ENCODE measurements around the gene MRPS9.

The MRPS9 gene

DNA sequence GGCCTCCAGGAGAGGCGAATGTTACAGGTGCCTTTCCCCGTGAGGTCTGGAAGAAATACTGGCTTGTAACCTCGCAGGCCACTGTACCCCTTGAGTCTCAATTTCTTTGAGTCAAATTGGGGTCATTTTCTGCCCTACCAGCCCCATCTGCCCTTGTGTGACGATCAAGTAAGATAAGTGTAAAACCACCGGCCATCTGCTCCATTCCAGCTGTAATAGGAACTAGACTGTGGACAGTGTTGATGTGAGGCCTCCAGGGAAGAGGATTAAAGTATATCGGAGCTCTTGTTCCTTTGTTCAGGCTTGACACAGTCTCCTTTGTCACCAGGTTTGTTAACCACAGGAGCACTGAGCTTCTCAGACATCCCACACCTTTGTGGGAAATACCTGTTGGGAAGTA is 65.6 kb downstream of the MRPS9 start:
- peaks cover 45% of the 10 kb centered on the region for H3K4me1 Mint-ChIP-seq
- no peak for DNase-seq
- no peak overlapping the region for H3K4me3 Mint-ChIP-seq
- TF ChIP-seq, protein P1, sequence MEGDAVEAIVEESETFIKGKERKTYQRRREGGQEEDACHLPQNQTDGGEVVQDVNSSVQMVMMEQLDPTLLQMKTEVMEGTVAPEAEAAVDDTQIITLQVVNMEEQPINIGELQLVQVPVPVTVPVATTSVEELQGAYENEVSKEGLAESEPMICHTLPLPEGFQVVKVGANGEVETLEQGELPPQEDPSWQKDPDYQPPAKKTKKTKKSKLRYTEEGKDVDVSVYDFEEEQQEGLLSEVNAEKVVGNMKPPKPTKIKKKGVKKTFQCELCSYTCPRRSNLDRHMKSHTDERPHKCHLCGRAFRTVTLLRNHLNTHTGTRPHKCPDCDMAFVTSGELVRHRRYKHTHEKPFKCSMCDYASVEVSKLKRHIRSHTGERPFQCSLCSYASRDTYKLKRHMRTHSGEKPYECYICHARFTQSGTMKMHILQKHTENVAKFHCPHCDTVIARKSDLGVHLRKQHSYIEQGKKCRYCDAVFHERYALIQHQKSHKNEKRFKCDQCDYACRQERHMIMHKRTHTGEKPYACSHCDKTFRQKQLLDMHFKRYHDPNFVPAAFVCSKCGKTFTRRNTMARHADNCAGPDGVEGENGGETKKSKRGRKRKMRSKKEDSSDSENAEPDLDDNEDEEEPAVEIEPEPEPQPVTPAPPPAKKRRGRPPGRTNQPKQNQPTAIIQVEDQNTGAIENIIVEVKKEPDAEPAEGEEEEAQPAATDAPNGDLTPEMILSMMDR (IDR thresholded peaks at IDR 0.05), result no peak
- H3K27me3 Mint-ChIP-seq (ENCODE audit: low read depth, poor library complexity), result peaks cover 4% of the 10 kb centered on the region
- H3K36me3 Mint-ChIP-seq (ENCODE audit: low read depth), result peaks cover 39% of the 10 kb centered on the region
- peak overlapping the region; percentile 37 for H3K27ac Mint-ChIP-seq
- H3K9me3 Mint-ChIP-seq, result no peaks in the 10 kb centered on the region

DNA sequence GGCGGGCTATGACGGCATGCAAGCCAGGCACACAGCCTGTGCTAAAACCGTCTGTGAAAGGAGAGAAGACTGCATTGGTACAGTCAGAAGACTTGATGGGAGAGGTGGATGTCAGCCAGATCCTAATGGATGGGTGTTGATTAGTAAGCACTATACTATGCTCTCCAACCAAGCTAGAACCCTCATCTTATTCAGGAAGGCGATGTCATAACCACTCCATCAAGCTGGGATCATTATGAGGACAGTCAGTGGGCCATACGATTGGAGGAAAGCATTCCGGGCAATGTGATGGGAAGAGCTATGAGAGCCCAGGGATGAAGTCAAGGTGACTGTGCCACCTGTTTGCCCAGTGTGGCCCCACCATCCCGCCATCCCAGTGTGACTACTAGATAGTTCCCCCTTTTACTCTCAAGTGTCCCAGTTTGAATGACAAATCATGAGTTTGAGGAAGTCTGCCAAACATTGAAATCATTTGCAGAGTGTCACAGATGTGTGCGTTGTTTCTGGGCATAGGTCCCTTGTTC is 66.4 kb downstream of the MRPS9 start:
- DNase-seq, result no peak
- Mint-ChIP-seq H3K27ac (no peak overlapping the region), H3K9me3 (no peaks in the 10 kb centered on the region), H3K36me3 (ENCODE audit: low read depth) (peaks cover 36% of the 10 kb centered on the region), H3K27me3 (ENCODE audit: low read depth, poor library complexity) (peaks cover 4% of the 10 kb centered on the region), H3K4me3 (no peak overlapping the region), H3K4me1 (peaks cover 42% of the 10 kb centered on the region)
- TF ChIP-seq, protein P1 (IDR thresholded peaks at IDR 0.05), result no peak

DNA sequence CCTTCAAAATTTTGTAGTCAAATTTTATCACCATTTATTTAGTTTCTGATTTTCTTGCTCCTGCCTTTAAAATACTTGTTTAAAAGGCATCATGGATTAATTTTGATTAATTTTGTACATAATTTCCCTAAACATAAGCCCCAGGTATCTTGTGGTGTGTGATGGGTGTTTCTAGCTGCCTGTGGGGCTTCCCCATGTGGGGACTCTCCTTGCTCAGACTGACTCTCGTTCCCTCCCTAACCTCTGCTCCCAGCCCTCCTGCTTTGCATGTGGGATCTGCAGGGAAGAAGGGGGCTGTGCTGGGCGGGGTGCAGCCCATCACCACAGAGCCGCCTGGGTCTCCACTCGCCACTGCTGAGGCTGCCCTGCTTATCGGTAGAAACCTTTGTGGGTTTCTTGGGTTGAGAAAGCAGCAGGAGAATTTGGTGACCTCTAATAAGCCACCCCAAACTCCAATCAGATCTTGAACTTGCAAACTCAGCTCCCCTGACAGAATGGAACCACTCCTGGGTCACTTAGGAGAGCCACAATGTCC is 72.5 kb downstream of the MRPS9 start:
- no peaks in the 10 kb centered on the region for H3K36me3 Mint-ChIP-seq (ENCODE audit: low read depth)
- DNase-seq, result no peak
- TF ChIP-seq, protein P1 (IDR thresholded peaks at IDR 0.05), result no peak
- peaks cover 8% of the 10 kb centered on the region for H3K27me3 Mint-ChIP-seq (ENCODE audit: low read depth, poor library complexity)
- peaks cover 12% of the 10 kb centered on the region for H3K4me1 Mint-ChIP-seq
- no peak overlapping the region for H3K4me3 Mint-ChIP-seq
- H3K9me3 Mint-ChIP-seq, result no peaks in the 10 kb centered on the region
- no peak overlapping the region for H3K27ac Mint-ChIP-seq

DNA sequence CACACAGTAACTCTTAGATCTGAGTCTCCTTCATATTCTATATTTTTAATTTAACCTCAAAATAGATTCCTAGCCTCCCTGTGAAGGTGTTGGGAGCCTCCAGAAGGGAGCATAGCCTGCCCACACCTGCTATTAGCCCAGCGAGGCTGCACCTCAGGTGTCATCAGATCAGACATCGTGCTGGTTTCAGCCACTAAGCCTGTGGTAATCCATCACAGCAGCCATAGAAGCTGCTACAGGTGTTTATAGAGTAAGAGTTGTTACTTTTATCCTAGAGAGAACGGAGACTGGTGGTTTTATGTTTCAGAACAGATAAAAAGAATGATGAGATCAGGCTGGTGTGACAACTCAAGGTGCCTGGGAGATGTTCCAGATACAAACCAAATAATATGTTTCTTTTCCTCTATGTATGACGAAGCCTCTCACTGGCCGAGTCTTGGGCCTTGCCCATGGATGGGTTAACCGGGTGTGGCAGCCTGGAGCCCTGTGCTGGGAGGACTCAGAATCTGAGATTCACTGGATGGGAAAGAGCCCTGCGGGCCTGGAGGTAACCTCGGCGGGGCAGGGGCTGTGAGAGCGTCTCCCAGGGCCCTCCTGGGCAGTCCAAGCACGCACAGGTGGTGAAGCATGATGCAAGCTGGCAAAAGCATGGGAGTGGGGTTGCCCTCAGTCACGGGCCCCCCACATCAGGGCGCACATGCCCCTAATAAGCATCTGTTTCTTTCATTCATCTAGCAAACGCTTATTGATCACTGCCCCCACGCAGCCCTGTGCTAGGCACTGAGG is 73.7 kb downstream of the MRPS9 start:
- Mint-ChIP-seq H3K4me1 (peaks cover 15% of the 10 kb centered on the region), H3K27me3 (ENCODE audit: low read depth, poor library complexity) (peaks cover 4% of the 10 kb centered on the region), H3K27ac (no peak overlapping the region), H3K4me3 (no peak overlapping the region), H3K36me3 (ENCODE audit: low read depth) (no peaks in the 10 kb centered on the region), H3K9me3 (no peaks in the 10 kb centered on the region)
- no peak for DNase-seq
- TF ChIP-seq, protein P1 (IDR thresholded peaks at IDR 0.05), result no peak

DNA sequence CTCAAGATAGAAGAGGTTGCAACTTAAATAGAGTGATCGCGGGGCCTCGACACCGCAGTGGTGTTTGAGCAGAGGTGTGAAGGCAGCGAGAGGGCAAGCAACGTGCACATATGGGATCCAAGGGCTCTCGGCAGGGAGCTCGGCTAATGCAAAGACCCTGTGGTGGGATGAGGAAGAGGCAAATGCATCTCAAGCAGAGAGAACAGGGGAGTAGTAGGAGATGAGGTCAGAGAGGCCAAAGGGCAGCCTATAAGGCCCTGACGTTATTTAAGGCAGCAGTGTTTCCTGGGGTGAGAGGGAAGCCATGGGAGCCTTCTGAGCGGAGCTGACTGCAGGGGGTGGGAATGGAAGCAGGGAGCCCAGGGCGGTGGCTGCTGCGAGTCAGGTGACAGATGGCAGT is 74.5 kb downstream of the MRPS9 start:
- Mint-ChIP-seq H3K4me1 (peaks cover 23% of the 10 kb centered on the region), H3K27ac (peak overlapping the region; percentile 52), H3K9me3 (no peaks in the 10 kb centered on the region), H3K36me3 (ENCODE audit: low read depth) (no peaks in the 10 kb centered on the region), H3K4me3 (no peak overlapping the region), H3K27me3 (ENCODE audit: low read depth, poor library complexity) (peaks cover 4% of the 10 kb centered on the region)
- DNase-seq, result no peak
- TF ChIP-seq, protein P1 (IDR thresholded peaks at IDR 0.05), result no peak

Measured in nephron progenitor cell (in vitro differentiated cells).